H1 (cell line): Measurements from ENCODE around the gene RUNX1. TPM values are rescaled to one million over a fixed set of nuclear protein-coding genes. Genes with fewer than 3 reads are reported as not detected.

Experiments used
- CTCF ChIA-PET: fragments of 300-600 bp; sonication (Branson Sonifier 250); formaldehyde crosslinking; loops from one replicate; lab custom pipeline; 2021; ENCODE audit not compliant: partially characterized antibody; lab: Charles Lee
- POLR2A ChIA-PET: fragments of 300-600 bp; sonication (Branson Sonifier 250); formaldehyde crosslinking; loops from one replicate; lab custom pipeline; 2021; ENCODE audit warnings: inconsistent platforms; ENCODE audit not compliant: partially characterized antibody; lab: Charles Lee
- DNase-seq, 2 experiments: peaks; one replicate each; pipeline versions ENCODE4 v3.0.0 to v3.0.0-alpha.2; 2010 to 2022; ENCODE audit warnings: low spot score in 2 of 2, low read depth in 1 of 2, mixed read lengths in 1 of 2
- FAIRE-seq: peaks from 2 replicates; lab custom pipeline; 2011; peaks lifted over from hg19 to GRCh38; lab: Jason Lieb, UNC
- H2AFZ ChIP-seq: 2 replicates; pipeline ENCODE4 v1.8.1; 2012; ENCODE audit warnings: low read length, inconsistent platforms
- H2AK5ac ChIP-seq: 2 replicates; pipeline ENCODE4 v1.6.1; 2013; ENCODE audit warnings: low read depth, low read length
- H2BK120ac ChIP-seq: replicated peaks from 2 replicates; pipeline ENCODE3; 2013; ENCODE audit warnings: low read depth, low read length, inconsistent platforms
- H2BK12ac ChIP-seq: 2 replicates; pipeline ENCODE4 v1.6.1; 2013; ENCODE audit warnings: low read depth, low read length
- H2BK15ac ChIP-seq: 2 replicates; pipeline ENCODE4 v1.6.1; 2013; ENCODE audit warnings: low read length
- H2BK20ac ChIP-seq: 2 replicates; pipeline ENCODE4 v1.6.1; 2013; ENCODE audit warnings: low read length
- H2BK5ac ChIP-seq: 2 replicates; pipeline ENCODE4 v1.6.1; 2013; ENCODE audit warnings: low read depth, low read length
- H3K14ac ChIP-seq: 2 replicates; pipeline ENCODE4 v1.6.1; 2013; ENCODE audit warnings: inconsistent platforms; ENCODE audit not compliant: insufficient read length
- H3K18ac ChIP-seq: 2 replicates; pipeline ENCODE4 v1.6.1; 2013; ENCODE audit warnings: low read length; ENCODE audit errors: extremely low read depth
- H3K23ac ChIP-seq: 2 replicates; pipeline ENCODE4 v1.6.1; 2013; ENCODE audit warnings: inconsistent platforms; ENCODE audit not compliant: insufficient read length
- H3K23me2 ChIP-seq: 2 replicates; pipeline ENCODE4 v1.6.1; 2013; ENCODE audit warnings: low read depth, low read length
- H3K27ac ChIP-seq: 2 replicates; pipeline ENCODE4 v1.6.1; 2011; ENCODE audit warnings: low read depth, low read length, inconsistent platforms
- H3K27me3 ChIP-seq, 4 experiments: replicated peaks in 1 of 4; 1 replicate in 1 of 4; 2 replicates in 3 of 4; pipeline versions ENCODE4 v1.6.1 to v1.8.1; 2011 to 2013; ENCODE audit warnings: low read length in 3 of 4, mild to moderate bottlenecking in 3 of 4, inconsistent platforms in 2 of 4, mixed read lengths in 2 of 4, moderate library complexity in 1 of 4; ENCODE audit not compliant: control insufficient read depth in 3 of 4, insufficient read depth in 3 of 4; ENCODE audit errors: extremely low read depth in 1 of 4
- H3K36me3 ChIP-seq, 4 experiments: 2 replicates each; pipeline versions ENCODE4 v1.6.1 to v1.8.1; 2011 to 2013; ENCODE audit warnings: mild to moderate bottlenecking in 4 of 4, low read length in 3 of 4, moderate library complexity in 2 of 4, control low read depth in 1 of 4, inconsistent platforms in 1 of 4; ENCODE audit not compliant: insufficient read depth in 4 of 4, control insufficient read depth in 2 of 4
- H3K4ac ChIP-seq: replicated peaks from 2 replicates; pipeline ENCODE3; 2013; ENCODE audit warnings: low read length, low read depth, mixed read lengths, inconsistent platforms; ENCODE audit not compliant: insufficient read length
- H3K4me1 ChIP-seq, 4 experiments: replicated peaks in 1 of 4; 1 replicate in 1 of 4; 2 replicates in 3 of 4; pipeline versions ENCODE4 v1.6.1 to v1.8.1; 2011 to 2013; ENCODE audit warnings: low read length in 3 of 4, inconsistent platforms in 2 of 4, mixed read lengths in 1 of 4; ENCODE audit not compliant: insufficient read depth in 4 of 4, control insufficient read depth in 3 of 4
- H3K4me2 ChIP-seq, 2 experiments: 2 replicates each; pipeline versions ENCODE4 v1.6.1 to v1.8.1; 2011 to 2013; ENCODE audit warnings: low read depth in 2 of 2, low read length in 2 of 2, control low read depth in 1 of 2, inconsistent platforms in 1 of 2, mild to moderate bottlenecking in 1 of 2; ENCODE audit not compliant: insufficient read depth in 1 of 2
- H3K4me3 ChIP-seq, 4 experiments: fragments of 200-600, 300-600 bp in 1 of 4; sonication (generic), shearing (Covaris generic), sonication (Bioruptor Twin) in 1 of 4; 2 replicates each; pipeline versions ENCODE4 v1.5.1 to v1.8.1; 2011 to 2016; ENCODE audit warnings: low read length in 4 of 4, low read depth in 3 of 4, control low read depth in 2 of 4, inconsistent platforms in 2 of 4, mild to moderate bottlenecking in 2 of 4, mixed read lengths in 1 of 4, moderate library complexity in 1 of 4; ENCODE audit not compliant: insufficient read depth in 2 of 4; ENCODE audit errors: extremely low read depth in 1 of 4
- H3K56ac ChIP-seq: replicated peaks from 2 replicates; pipeline ENCODE3; 2013; ENCODE audit warnings: low read depth, mild to moderate bottlenecking, mixed read lengths, low read length, inconsistent platforms; ENCODE audit not compliant: insufficient read length
- H3K79me1 ChIP-seq: 2 replicates; pipeline ENCODE4 v1.6.1; 2013; ENCODE audit warnings: low read depth, low read length, control low read depth
- H3K79me2 ChIP-seq, 2 experiments: 2 replicates each; pipeline versions ENCODE4 v1.6.1 to v1.8.1; 2012 to 2013; ENCODE audit warnings: low read length in 2 of 2, mild to moderate bottlenecking in 2 of 2, inconsistent platforms in 1 of 2; ENCODE audit not compliant: insufficient read depth in 2 of 2, control insufficient read depth in 1 of 2
- H3K9ac ChIP-seq, 4 experiments: replicated peaks in 1 of 4; 1 replicate in 1 of 4; 2 replicates in 3 of 4; pipeline versions ENCODE4 v1.6.1 to v1.8.1; 2011 to 2013; ENCODE audit warnings: low read depth in 3 of 4, low read length in 3 of 4, control low read depth in 2 of 4, mild to moderate bottlenecking in 2 of 4, moderate library complexity in 2 of 4, inconsistent platforms in 1 of 4; ENCODE audit errors: extremely low read depth in 1 of 4
- H3K9me3 ChIP-seq, 2 experiments: 2 replicates each; pipeline versions ENCODE4 v1.6.1 to v1.8.1; 2012 to 2013; ENCODE audit warnings: mild to moderate bottlenecking in 2 of 2, moderate library complexity in 2 of 2, control low read depth in 1 of 2, inconsistent platforms in 1 of 2, low read depth in 1 of 2, low read length in 1 of 2, mixed read lengths in 1 of 2; ENCODE audit not compliant: insufficient read depth in 2 of 2
- H4K20me1 ChIP-seq, 2 experiments: replicated peaks in 1 of 2; 2 replicates each; pipeline versions ENCODE3 to v1.8.1; 2011 to 2013; ENCODE audit warnings: inconsistent platforms in 2 of 2, low read length in 2 of 2, mild to moderate bottlenecking in 1 of 2; ENCODE audit not compliant: insufficient read depth in 2 of 2, control insufficient read depth in 1 of 2
- H4K5ac ChIP-seq: 2 replicates; pipeline ENCODE4 v1.6.1; 2013; ENCODE audit warnings: low read length, low read depth, mixed read lengths, inconsistent platforms; ENCODE audit not compliant: insufficient read length
- H4K8ac ChIP-seq: 2 replicates; pipeline ENCODE4 v1.8.0; 2013; ENCODE audit warnings: mild to moderate bottlenecking, moderate library complexity, low read length, inconsistent platforms; ENCODE audit not compliant: insufficient read depth; ENCODE audit errors: extremely low read depth
- H4K91ac ChIP-seq: replicated peaks from 2 replicates; pipeline ENCODE3; 2013; ENCODE audit warnings: low read length, mixed read lengths, inconsistent platforms; ENCODE audit not compliant: insufficient read length
- GTF2F1 ChIP-seq: IDR thresholded peaks from 2 replicates; pipeline ENCODE4 v1.6.1; 2012; ENCODE audit warnings: low read depth, low read length, improper control_type of control experiment, borderline replicate concordance
- SIRT6 ChIP-seq: IDR thresholded peaks from one replicate; pipeline ENCODE4 v1.7.1; 2012; ENCODE audit warnings: low read length, inconsistent platforms
- SP2 ChIP-seq: IDR thresholded peaks from 2 replicates; pipeline ENCODE4 v1.6.1; 2012; ENCODE audit warnings: mild to moderate bottlenecking, low read length, inconsistent platforms
- WGBS, 2 experiments: shearing (Covaris generic) in 1 of 2; methylation state at CpG; one replicate each; pipeline versions ENCODE4 v1.1.6 to v1.1.7; 2013 to 2015; ENCODE audit warnings: low lambda C conversion rate in 2 of 2, mixed read lengths in 2 of 2, inconsistent platforms in 1 of 2, low coverage in 1 of 2, missing lambda C conversion rate in 1 of 2; ENCODE audit not compliant: insufficient replicate concordance in 2 of 2, insufficient coverage in 1 of 2, insufficient read length in 1 of 2; ENCODE audit errors: extremely low coverage in 1 of 2, missing lambda C conversion rate in 1 of 2; 5-methylcytosine and 5-hydroxymethylcytosine counted together
- polyA plus RNA-seq, 7 experiments: library from polyadenylated mRNA; depleted of rRNA in 3 of 7; stranded (reverse) in 5 of 7; unstranded in 2 of 7; fragments of >200 nt in 5 of 7; fragments of 200-250 nt in 2 of 7; gene quantifications; 1 replicate in 5 of 7; 2 replicates in 1 of 7; 4 replicates in 1 of 7; pipeline versions ENCODE4 v1.2.1 to v1.2.3, GENCODE V29; 2011 to 2013; ENCODE audit warnings: missing spikeins in 2 of 7, mixed read lengths in 2 of 7
- total RNA-seq: library from RNA; stranded (reverse); fragmentation: NEBNext Ultra II Directional; extraction: Animal tissue kit (Norgen Biotek cat#: 25700); gene quantifications from 2 replicates; pipeline ENCODE4 v1.2.1, GENCODE V29; 2021

Gene RUNX1
- total and polyA plus RNA-seq, 2 of the 8 experiments (the other 6 are each of a cell fraction or from before 2014, with no cell fraction given) = 0.20 to 0.60 TPM

DNA sequence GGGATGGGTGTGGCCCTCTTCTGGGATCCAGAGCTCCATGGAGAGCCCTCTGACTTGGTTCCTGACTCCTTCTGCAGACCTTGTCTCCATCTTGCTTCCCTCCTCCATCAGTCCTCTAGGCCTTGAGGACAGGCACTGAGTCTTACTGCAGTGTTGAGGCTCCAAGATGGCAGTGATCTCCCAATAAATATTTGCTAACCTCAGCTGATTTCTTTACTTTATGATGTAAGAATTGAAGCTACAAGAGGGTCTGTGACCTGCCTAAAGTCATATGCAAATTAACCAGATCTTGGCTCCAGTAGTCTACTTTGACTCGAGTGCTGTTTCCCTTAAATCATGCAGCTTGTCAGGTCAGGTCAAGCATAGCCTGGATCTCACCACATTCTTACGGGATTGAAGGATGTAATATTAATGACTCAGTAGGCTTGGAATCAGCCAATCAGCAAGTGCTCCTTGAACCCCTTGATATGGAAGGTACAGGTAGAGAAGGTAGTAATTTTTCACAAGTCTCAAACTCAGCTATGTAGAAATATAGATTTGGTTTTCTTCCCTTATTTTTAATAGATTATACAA is 287.3 kb downstream of the RUNX1 start:
- Histone ChIP-seq H4K5ac (no peak overlapping the region), H3K79me2 (no peaks in the 10 kb centered on the region), H3K4me3 (no peak overlapping the region), H3K4me2 (no peak overlapping the region), H3K18ac (no peak overlapping the region), H2BK5ac (no peak overlapping the region), H3K4ac (no peak overlapping the region), H3K23ac (no peak overlapping the region), H2BK15ac (no peak overlapping the region), H4K8ac (no peak overlapping the region), H3K9ac (no peak overlapping the region), H2AK5ac (no peak overlapping the region), H3K36me3 (no peaks in the 10 kb centered on the region), H2AFZ (no peak overlapping the region), H2BK12ac (no peak overlapping the region), H2BK120ac (no peak overlapping the region), H4K20me1 (no peaks in the 10 kb centered on the region), H3K56ac (no peak overlapping the region), H3K27ac (no peak overlapping the region), H3K9me3 (no peaks in the 10 kb centered on the region; a peak in 1 of 4 replicates), H3K79me1 (no peaks in the 10 kb centered on the region), H3K4me1 (no peaks in the 10 kb centered on the region), H2BK20ac (no peak overlapping the region), H3K27me3 (no peaks in the 10 kb centered on the region), H3K23me2 (no peaks in the 10 kb centered on the region), H4K91ac (no peak overlapping the region), H3K14ac (no peak overlapping the region)
- WGBS, 2 experiments = 91% methylated on average over 2 of the region's 2 CpGs; no CpG with 5 or more reads in 1 of the 2 experiments
- DNase-seq (no peak), FAIRE-seq (no peak)
- CTCF ChIA-PET = interaction anchor here (0.6 to 3.2 kb wide), 8 partner anchors 13 to 1351 kb away, joined by 3 to 20 read pairs (median 3); no protein-coding TSS in a partner anchor
- POLR2A ChIA-PET = interaction anchor here (0.6 kb wide), 1 partner anchor 75 kb away, joined by 3 read pairs; no protein-coding TSS in a partner anchor
- TF ChIP-seq SP2 (no peak), SIRT6 (no peak), GTF2F1 (no peak)
